Calu3 (cell line): ENCODE data around the gene CEP162. TPM values are rescaled to one million over a fixed set of nuclear protein-coding genes. Genes with fewer than 3 reads are reported as not detected.

ENCODE experiments used
- BruUV-seq: library from RNA; stranded (reverse); fragments of 400-500 nt; replicated peaks from 2 replicates; lab custom pipeline; 2021; lab: Mats Ljungman, UMichigan
- CTCF ChIA-PET: fragments of 300-600 bp; sonication (Branson Sonifier 250); formaldehyde crosslinking; loops from one replicate; lab custom pipeline; 2022; ENCODE audit warnings: antibody characterized with exemption; lab: Charles Lee
- DNase-seq: peaks from one replicate; pipeline ENCODE4 v3.0.0; 2022
- H3K27ac Mint-ChIP-seq: one replicate; pipeline ENCODE4 v1.8.0; 2022; ENCODE audit warnings: mixed read lengths; ENCODE audit not compliant: unreplicated experiment
- H3K27me3 Mint-ChIP-seq: one replicate; pipeline ENCODE4 v1.8.0; 2022; ENCODE audit warnings: mixed read lengths; ENCODE audit not compliant: unreplicated experiment
- H3K36me3 Mint-ChIP-seq: one replicate; pipeline ENCODE4 v1.8.0; 2022; ENCODE audit warnings: mild to moderate bottlenecking, moderate library complexity, mixed read lengths; ENCODE audit not compliant: insufficient read depth, unreplicated experiment
- H3K4me1 Mint-ChIP-seq: one replicate; pipeline ENCODE4 v1.8.0; 2022; ENCODE audit warnings: mild to moderate bottlenecking, low read depth, mixed read lengths; ENCODE audit not compliant: unreplicated experiment
- H3K4me3 Mint-ChIP-seq: one replicate; pipeline ENCODE4 v1.8.0; 2022; ENCODE audit warnings: mild to moderate bottlenecking, low read depth, moderate library complexity, mixed read lengths; ENCODE audit not compliant: unreplicated experiment
- H3K9me3 Mint-ChIP-seq: one replicate; pipeline ENCODE4 v1.8.0; 2022; ENCODE audit warnings: low read depth, mixed read lengths; ENCODE audit not compliant: unreplicated experiment
- CTCF ChIP-seq: fragments of 200-600 bp; IDR thresholded peaks from one replicate; pipeline ENCODE4 v1.8.0; 2022; ENCODE audit warnings: antibody characterized with exemption; ENCODE audit not compliant: unreplicated experiment
- intact Hi-C: fragments of 100-400 bp; cut with micrococcal nuclease; formaldehyde crosslinking; loops from one replicate; pipeline ENCODE4 v1.10.0; 2022; ENCODE audit not compliant: unreplicated experiment
- total RNA-seq: library from RNA; stranded (reverse); gene quantifications from 2 replicates; pipeline ENCODE4 v1.2.3, GENCODE V29; 2022

CEP162 gene
- total RNA-seq, 1 experiment from 2014 or later: 8.2 TPM

GRCh38 chr6:84150705-84151104 is 76.7 kb downstream of the CEP162 start:
- no peaks in the 10 kb centered on the region for H3K27me3 Mint-ChIP-seq
- no peak overlapping the region for H3K4me3 Mint-ChIP-seq
- no peaks in the 10 kb centered on the region for H3K36me3 Mint-ChIP-seq
- no peaks in the 10 kb centered on the region for H3K9me3 Mint-ChIP-seq
- no TSS peak for BruUV-seq
- H3K27ac Mint-ChIP-seq: no peak overlapping the region
- TF ChIP-seq CTCF: no peak
- no peaks in the 10 kb centered on the region for H3K4me1 Mint-ChIP-seq
- intact Hi-C loops: no loop called here
- CTCF ChIA-PET: no interaction called here
- DNase-seq: no peak

GRCh38 chr6:84141521-84141920 is 85.9 kb downstream of the CEP162 start:
- CTCF ChIA-PET: no interaction called here
- no peaks in the 10 kb centered on the region for H3K27me3 Mint-ChIP-seq
- no peaks in the 10 kb centered on the region for H3K9me3 Mint-ChIP-seq
- intact Hi-C loops: no loop called here
- TF ChIP-seq CTCF: no peak
- no TSS peak for BruUV-seq
- H3K4me3 Mint-ChIP-seq: no peak overlapping the region
- no peak for DNase-seq
- H3K27ac Mint-ChIP-seq: no peak overlapping the region
- H3K4me1 Mint-ChIP-seq: no peaks in the 10 kb centered on the region
- H3K36me3 Mint-ChIP-seq: no peaks in the 10 kb centered on the region

- CTCF ChIA-PET: no interaction called here
- H3K36me3 Mint-ChIP-seq: no peaks in the 10 kb centered on the region
- no peak for TF ChIP-seq CTCF
These were observed 88.1 kb downstream of the CEP162 start for GRCh38 chr6:84139311-84139710.

GRCh38 chr6:84137989-84138575 is 89.4 kb downstream of the CEP162 start:
- CTCF ChIA-PET: interaction anchor here (0.5 kb wide), 1 partner anchor 617 kb away, joined by 7 read pairs; no protein-coding TSS in a partner anchor
- H3K27me3 Mint-ChIP-seq: no peaks in the 10 kb centered on the region
- no peak for TF ChIP-seq CTCF
- H3K9me3 Mint-ChIP-seq: no peaks in the 10 kb centered on the region
- no TSS peak for BruUV-seq
- DNase-seq: no peak
- no peaks in the 10 kb centered on the region for H3K36me3 Mint-ChIP-seq
- no peaks in the 10 kb centered on the region for H3K4me1 Mint-ChIP-seq
- intact Hi-C loops: no loop called here
- H3K4me3 Mint-ChIP-seq: no peak overlapping the region
- H3K27ac Mint-ChIP-seq: no peak overlapping the region

More at GRCh38 chr6:84139311-84139710, 88.1 kb downstream of the CEP162 start:
- DNase-seq: no peak
- BruUV-seq: no TSS peak
- Mint-ChIP-seq H3K9me3 (no peaks in the 10 kb centered on the region), H3K4me3 (no peak overlapping the region), H3K4me1 (no peaks in the 10 kb centered on the region), H3K27me3 (no peaks in the 10 kb centered on the region), H3K27ac (no peak overlapping the region)
- intact Hi-C loops: no loop called here
